Fibroblast of lung (primary cell): ENCODE measurements around the gene INF2. TPM values are rescaled to one million over a fixed set of nuclear protein-coding genes. Genes with fewer than 3 reads are reported as not detected.

Experiments used
- DNase-seq, 2 donors: peaks; one replicate each; pipeline versions ENCODE4 v3.0.0 to v3.0.0-alpha.2; 2010; ENCODE audit warnings: low read depth in 2 of 2
- H2AFZ ChIP-seq: 2 replicates; pipeline ENCODE4 v1.5.1; 2012; ENCODE audit warnings: low read length, control low read depth, inconsistent platforms
- H3K27ac ChIP-seq: 2 replicates; pipeline ENCODE4 v1.5.1; 2011; ENCODE audit warnings: low read length, control low read depth; ENCODE audit not compliant: insufficient read depth
- H3K27me3 ChIP-seq: 2 replicates; pipeline ENCODE4 v1.5.1; 2011; ENCODE audit warnings: mild to moderate bottlenecking, low read length; ENCODE audit not compliant: control insufficient read depth, insufficient read depth
- H3K36me3 ChIP-seq: 2 replicates; pipeline ENCODE4 v1.5.1; 2011; ENCODE audit warnings: low read length; ENCODE audit not compliant: control insufficient read depth, insufficient read depth
- H3K4me1 ChIP-seq: 2 replicates; pipeline ENCODE4 v1.5.1; 2011; ENCODE audit warnings: low read length; ENCODE audit not compliant: control insufficient read depth, insufficient read depth; ENCODE audit errors: extremely low read depth
- H3K4me2 ChIP-seq: 2 replicates; pipeline ENCODE4 v1.5.1; 2011; ENCODE audit warnings: low read length, control low read depth; ENCODE audit not compliant: insufficient read depth; ENCODE audit errors: extremely low read depth
- H3K4me3 ChIP-seq, 4 experiments: fragments of 200-600 bp in 1 of 4; sonication (generic) in 1 of 4; replicated peaks in 1 of 4; 2 replicates each; pipeline ENCODE4 v1.5.1; 2011 to 2016; ENCODE audit warnings: low read length in 4 of 4, low read depth in 3 of 4, mild to moderate bottlenecking in 3 of 4, control low read depth in 2 of 4, inconsistent platforms in 1 of 4, mixed read lengths in 1 of 4; ENCODE audit not compliant: insufficient read depth in 1 of 4; ENCODE audit errors: control extremely low read depth in 1 of 4
- H3K79me2 ChIP-seq: 2 replicates; pipeline ENCODE4 v1.5.1; 2012; ENCODE audit warnings: mild to moderate bottlenecking, low read length, inconsistent platforms; ENCODE audit not compliant: control insufficient read depth, insufficient read depth
- H3K9ac ChIP-seq: 2 replicates; pipeline ENCODE4 v1.5.1; 2011; ENCODE audit warnings: mild to moderate bottlenecking, low read length, control low read depth; ENCODE audit not compliant: insufficient read depth
- H3K9me3 ChIP-seq: 2 replicates; pipeline ENCODE4 v1.5.1; 2012; ENCODE audit warnings: low read depth, low read length; ENCODE audit not compliant: control insufficient read depth, insufficient read depth
- H4K20me1 ChIP-seq: 2 replicates; pipeline ENCODE4 v1.5.1; 2011; ENCODE audit warnings: low read length; ENCODE audit not compliant: control insufficient read depth, insufficient read depth; ENCODE audit errors: extremely low read depth
- EZH2 ChIP-seq: IDR thresholded peaks from 2 replicates; pipeline ENCODE4 v1.5.1; 2012; ENCODE audit warnings: low read length, control low read depth, mild to moderate bottlenecking; ENCODE audit errors: missing control alignments
- polyA plus RNA-seq, 2 donors: library from polyadenylated mRNA; depleted of rRNA in 1 of 2; stranded (reverse) in 1 of 2; unstranded in 1 of 2; fragments of >200 nt; gene quantifications; 2 replicates each; pipeline ENCODE4 v1.2.1, GENCODE V29; 2011 to 2012; ENCODE audit warnings: missing spikeins in 1 of 2
- total RNA-seq: library from RNA; depleted of rRNA; stranded (reverse); fragments of >200 nt; gene quantifications from 2 replicates; pipeline ENCODE4 v1.2.1, GENCODE V29; 2014
- TF ChIP-seq, protein P1 (sequence below), 2 donors: IDR thresholded peaks in 1 of 2; conservative IDR thresholded peaks in 1 of 2; 1 replicate in 1 of 2; 2 replicates in 1 of 2; pipeline ENCODE4 v1.5.1; 2011 to 2012; ENCODE audit warnings: low read length in 2 of 2, control low read depth in 1 of 2, inconsistent platforms in 1 of 2, low read depth in 1 of 2, mild to moderate bottlenecking in 1 of 2

The INF2 gene
- total and polyA plus RNA-seq, 2 donors (not counting 1 experiment from before 2014, with no cell fraction given), result 19.8 to 50.9 TPM

DNA sequence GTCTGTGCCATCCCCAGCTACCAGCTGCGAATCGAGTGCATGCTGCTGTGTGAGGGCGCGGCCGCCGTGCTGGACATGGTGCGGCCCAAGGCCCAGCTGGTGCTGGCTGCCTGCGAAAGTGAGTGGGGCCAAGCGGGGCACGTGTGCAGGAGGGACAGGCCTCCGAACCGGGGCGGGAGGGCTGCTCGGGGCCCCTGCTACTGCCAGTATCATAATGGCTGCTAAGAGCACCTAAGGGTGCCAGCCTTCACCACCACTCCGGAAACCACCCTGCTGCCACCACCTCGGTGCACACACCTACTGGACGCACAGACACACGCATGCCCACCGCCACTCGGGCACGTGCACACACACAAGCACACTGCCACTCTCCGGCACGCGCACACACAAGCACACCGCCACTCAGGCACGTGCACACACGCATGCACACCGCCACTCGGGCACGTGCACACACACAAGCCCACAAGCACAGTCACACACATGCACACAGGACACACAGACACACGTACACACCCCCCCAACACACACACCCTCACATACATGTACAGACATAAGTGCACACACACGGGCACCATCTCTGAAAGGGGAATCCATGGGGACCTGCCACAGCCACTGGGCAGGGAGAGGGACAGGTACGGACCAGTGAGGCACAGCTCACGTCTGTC is 20.8 kb downstream of the INF2 start:
- H3K27ac ChIP-seq, result no peak overlapping the region
- H3K27me3 ChIP-seq, result no peaks in the 10 kb centered on the region
- H3K79me2 ChIP-seq, result no peaks in the 10 kb centered on the region
- no peak overlapping the region for H3K9ac ChIP-seq
- H2AFZ ChIP-seq, result no peak overlapping the region
- peaks cover 4% of the 10 kb centered on the region for H3K4me1 ChIP-seq
- DNase-seq, result no peak
- peaks cover 59% of the 10 kb centered on the region for H3K36me3 ChIP-seq
- H4K20me1 ChIP-seq, result no peaks in the 10 kb centered on the region
- H3K9me3 ChIP-seq, result no peaks in the 10 kb centered on the region
- H3K4me2 ChIP-seq, result no peak overlapping the region
- no peak for TF ChIP-seq EZH2
- TF ChIP-seq, protein P1, sequence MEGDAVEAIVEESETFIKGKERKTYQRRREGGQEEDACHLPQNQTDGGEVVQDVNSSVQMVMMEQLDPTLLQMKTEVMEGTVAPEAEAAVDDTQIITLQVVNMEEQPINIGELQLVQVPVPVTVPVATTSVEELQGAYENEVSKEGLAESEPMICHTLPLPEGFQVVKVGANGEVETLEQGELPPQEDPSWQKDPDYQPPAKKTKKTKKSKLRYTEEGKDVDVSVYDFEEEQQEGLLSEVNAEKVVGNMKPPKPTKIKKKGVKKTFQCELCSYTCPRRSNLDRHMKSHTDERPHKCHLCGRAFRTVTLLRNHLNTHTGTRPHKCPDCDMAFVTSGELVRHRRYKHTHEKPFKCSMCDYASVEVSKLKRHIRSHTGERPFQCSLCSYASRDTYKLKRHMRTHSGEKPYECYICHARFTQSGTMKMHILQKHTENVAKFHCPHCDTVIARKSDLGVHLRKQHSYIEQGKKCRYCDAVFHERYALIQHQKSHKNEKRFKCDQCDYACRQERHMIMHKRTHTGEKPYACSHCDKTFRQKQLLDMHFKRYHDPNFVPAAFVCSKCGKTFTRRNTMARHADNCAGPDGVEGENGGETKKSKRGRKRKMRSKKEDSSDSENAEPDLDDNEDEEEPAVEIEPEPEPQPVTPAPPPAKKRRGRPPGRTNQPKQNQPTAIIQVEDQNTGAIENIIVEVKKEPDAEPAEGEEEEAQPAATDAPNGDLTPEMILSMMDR (conservative IDR thresholded peaks at IDR 0.05 in 1 of 2, IDR thresholded peaks at IDR 0.05 in 1 of 2; ENCODE audit: low read depth in 1 of 2, low read length in 2 of 2), result no peak
- H3K4me3 ChIP-seq, result no peak overlapping the region

DNA sequence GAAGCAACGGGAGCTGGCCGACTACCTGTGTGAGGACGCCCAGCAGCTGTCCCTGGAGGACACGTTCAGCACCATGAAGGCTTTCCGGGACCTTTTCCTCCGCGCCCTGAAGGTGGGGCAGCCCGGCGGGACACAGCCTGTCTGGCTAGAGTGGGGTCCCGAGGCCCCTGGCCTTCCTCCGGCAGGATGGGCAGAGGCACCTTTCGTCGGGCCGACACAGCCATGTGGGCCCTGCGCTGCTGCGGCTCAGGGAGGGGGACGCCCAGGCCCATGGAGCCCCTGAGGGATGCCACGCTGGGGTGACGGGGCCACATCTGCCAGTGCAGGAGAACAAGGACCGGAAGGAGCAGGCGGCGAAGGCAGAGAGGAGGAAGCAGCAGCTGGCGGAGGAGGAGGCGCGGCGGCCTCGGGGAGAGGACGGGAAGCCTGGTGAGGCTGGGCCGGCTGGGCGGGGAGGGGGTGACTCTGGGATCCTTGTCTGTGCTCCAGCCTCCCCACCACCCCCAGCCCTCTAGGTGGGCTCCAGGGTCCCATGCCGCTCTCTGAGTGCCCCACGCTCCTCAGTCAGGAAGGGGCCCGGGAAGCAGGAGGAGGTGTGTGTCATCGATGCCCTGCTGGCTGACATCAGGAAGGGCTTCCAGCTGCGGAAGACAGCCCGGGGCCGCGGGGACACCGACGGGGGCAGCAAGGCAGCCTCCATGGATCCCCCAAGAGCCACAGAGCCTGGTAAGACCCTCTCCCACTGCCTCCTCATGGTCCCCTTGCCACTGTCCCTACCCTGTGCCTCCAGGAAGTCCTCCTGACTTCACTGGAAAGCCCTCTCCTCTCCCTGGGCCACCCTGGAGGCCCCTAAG is 23.7 kb downstream of the INF2 start:
- Histone ChIP-seq H3K79me2 (no peaks in the 10 kb centered on the region), H3K27ac (no peak overlapping the region), H4K20me1 (no peaks in the 10 kb centered on the region), H3K4me1 (peaks cover 4% of the 10 kb centered on the region), H3K36me3 (peaks cover 59% of the 10 kb centered on the region), H3K4me2 (no peak overlapping the region), H3K4me3 (no peak overlapping the region), H3K27me3 (no peaks in the 10 kb centered on the region), H3K9ac (no peak overlapping the region), H2AFZ (no peak overlapping the region), H3K9me3 (no peaks in the 10 kb centered on the region)
- no peak for TF ChIP-seq EZH2
- TF ChIP-seq, protein P1 (conservative IDR thresholded peaks at IDR 0.05 in 1 of 2, IDR thresholded peaks at IDR 0.05 in 1 of 2; ENCODE audit: low read depth in 1 of 2, low read length in 2 of 2), result no peak
- no peak for DNase-seq

GRCh38 chr14:104714066-104714465 is 24.6 kb downstream of the INF2 start:
- H3K9me3 ChIP-seq, result no peaks in the 10 kb centered on the region
- peaks cover under 1% of the 10 kb centered on the region for H3K4me1 ChIP-seq
- H3K27me3 ChIP-seq, result no peaks in the 10 kb centered on the region
- no peak for DNase-seq
- H3K4me3 ChIP-seq, result no peak overlapping the region
- no peak for TF ChIP-seq EZH2
- TF ChIP-seq, protein P1 (conservative IDR thresholded peaks at IDR 0.05 in 1 of 2, IDR thresholded peaks at IDR 0.05 in 1 of 2; ENCODE audit: low read depth in 1 of 2, low read length in 2 of 2), result no peak
- H3K9ac ChIP-seq, result no peak overlapping the region
- H2AFZ ChIP-seq, result no peak overlapping the region
- H3K79me2 ChIP-seq, result no peaks in the 10 kb centered on the region
- no peak overlapping the region for H3K27ac ChIP-seq
- H3K36me3 ChIP-seq, result peaks cover 62% of the 10 kb centered on the region
- H4K20me1 ChIP-seq, result no peaks in the 10 kb centered on the region
- no peak overlapping the region for H3K4me2 ChIP-seq
